ENCODE measurements around the gene DMRT2.

DMRT2 gene

GRCh38 chr9:1047591-1048230, 2.4 kb upstream of the DMRT2 start:
- no peak for DNase-seq

GRCh38 chr9:1048231-1048619, 1.9 kb upstream of the DMRT2 start:
- DNase-seq, result no peak

- no peak for DNase-seq
These were observed 1.3 kb upstream of the DMRT2 start for GRCh38 chr9:1048811-1049210.

GRCh38 chr9:1049641-1050040, 516 bp upstream of the DMRT2 start:
- peak; percentile 6 for DNase-seq

- no peak for DNase-seq
These were observed 1.0 kb downstream of the DMRT2 start for GRCh38 chr9:1051210-1051583.

- peak; percentile 22 for DNase-seq
These were observed 1.6 kb downstream of the DMRT2 start for GRCh38 chr9:1051584-1052275.

GRCh38 chr9:1052365-1053281, 2.5 kb downstream of the DMRT2 start:
- no peak for DNase-seq

- DNase-seq, result no peak
These were observed 3.1 kb downstream of the DMRT2 start for GRCh38 chr9:1053282-1053621.

GRCh38 chr9:1053986-1054425, 3.8 kb downstream of the DMRT2 start:
- no peak for DNase-seq

- no peak for DNase-seq
These were observed 5.0 kb downstream of the DMRT2 start for GRCh38 chr9:1055166-1055565.

GRCh38 chr9:1057910-1058309, 7.8 kb downstream of the DMRT2 start:
- DNase-seq, result no peak

- DNase-seq, result no peak
These were observed 8.8 kb downstream of the DMRT2 start for GRCh38 chr9:1058826-1059487.

- DNase-seq, result no peak
These were observed 15.0 kb downstream of the DMRT2 start for GRCh38 chr9:1065130-1065529.

- no peak for DNase-seq
These were observed 20.5 kb downstream of the DMRT2 start for GRCh38 chr9:1070692-1071091.

- no peak for DNase-seq
These were observed 21.6 kb downstream of the DMRT2 start for GRCh38 chr9:1071730-1072129.

- DNase-seq, result no peak
These were observed 23.3 kb downstream of the DMRT2 start for GRCh38 chr9:1073497-1073896.

- no peak for DNase-seq
These were observed 27.5 kb downstream of the DMRT2 start for GRCh38 chr9:1077616-1078015.

- peak; percentile 39 for DNase-seq
These were observed 33.3 kb downstream of the DMRT2 start for GRCh38 chr9:1083325-1083913.

- DNase-seq, result no peak
These were observed 34.9 kb downstream of the DMRT2 start for GRCh38 chr9:1085086-1085485.

- no peak for DNase-seq
These were observed 36.4 kb downstream of the DMRT2 start for GRCh38 chr9:1086517-1086916.

- no peak for DNase-seq
These were observed 37.1 kb downstream of the DMRT2 start for GRCh38 chr9:1087120-1087881.

GRCh38 chr9:1094749-1095148, 44.6 kb downstream of the DMRT2 start:
- DNase-seq, result no peak
